Mammary epithelial cell (primary cell): ENCODE measurements around the gene SLC8A3.

Source experiments
- EZH2 ChIP-seq: IDR thresholded peaks from 2 replicates; pipeline ENCODE4 v1.6.1; 2012; ENCODE audit warnings: low read length, inconsistent platforms, borderline replicate concordance
- TF ChIP-seq, protein P1 (sequence below), 2 donors: IDR thresholded peaks in 1 of 2; conservative IDR thresholded peaks in 1 of 2; 2 replicates each; pipeline ENCODE4 v1.5.1; 2011 to 2012; ENCODE audit warnings: inconsistent platforms in 2 of 2, low read length in 2 of 2, mild to moderate bottlenecking in 2 of 2, control low read depth in 1 of 2, low read depth in 1 of 2; ENCODE audit not compliant: insufficient read depth in 1 of 2; ENCODE audit errors: extremely low read depth in 1 of 2

DNA sequence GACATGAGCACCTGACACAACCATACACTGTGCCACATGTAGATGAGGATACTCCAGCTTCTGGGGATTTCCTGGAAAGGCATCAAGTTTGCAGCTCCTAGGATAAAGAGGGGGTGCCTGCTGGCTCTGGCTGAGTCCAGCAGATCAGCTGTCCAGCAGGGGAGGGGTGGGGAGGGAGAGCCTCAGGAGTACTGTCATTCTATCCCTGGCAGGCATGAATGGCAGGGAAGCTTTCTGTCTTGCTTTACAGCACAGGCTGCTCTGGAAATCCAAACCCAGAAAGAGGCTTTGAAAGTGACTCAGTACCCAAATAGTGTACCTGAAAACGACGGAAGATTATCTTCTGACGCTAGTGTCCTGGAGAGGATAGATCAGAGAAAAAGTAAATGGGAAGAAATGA is 32.2 kb downstream of the SLC8A3 start:
- no peak for TF ChIP-seq EZH2
- TF ChIP-seq, protein P1, sequence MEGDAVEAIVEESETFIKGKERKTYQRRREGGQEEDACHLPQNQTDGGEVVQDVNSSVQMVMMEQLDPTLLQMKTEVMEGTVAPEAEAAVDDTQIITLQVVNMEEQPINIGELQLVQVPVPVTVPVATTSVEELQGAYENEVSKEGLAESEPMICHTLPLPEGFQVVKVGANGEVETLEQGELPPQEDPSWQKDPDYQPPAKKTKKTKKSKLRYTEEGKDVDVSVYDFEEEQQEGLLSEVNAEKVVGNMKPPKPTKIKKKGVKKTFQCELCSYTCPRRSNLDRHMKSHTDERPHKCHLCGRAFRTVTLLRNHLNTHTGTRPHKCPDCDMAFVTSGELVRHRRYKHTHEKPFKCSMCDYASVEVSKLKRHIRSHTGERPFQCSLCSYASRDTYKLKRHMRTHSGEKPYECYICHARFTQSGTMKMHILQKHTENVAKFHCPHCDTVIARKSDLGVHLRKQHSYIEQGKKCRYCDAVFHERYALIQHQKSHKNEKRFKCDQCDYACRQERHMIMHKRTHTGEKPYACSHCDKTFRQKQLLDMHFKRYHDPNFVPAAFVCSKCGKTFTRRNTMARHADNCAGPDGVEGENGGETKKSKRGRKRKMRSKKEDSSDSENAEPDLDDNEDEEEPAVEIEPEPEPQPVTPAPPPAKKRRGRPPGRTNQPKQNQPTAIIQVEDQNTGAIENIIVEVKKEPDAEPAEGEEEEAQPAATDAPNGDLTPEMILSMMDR (conservative IDR thresholded peaks at IDR 0.05 in 1 of 2, IDR thresholded peaks at IDR 0.05 in 1 of 2; ENCODE audit: extremely low read depth in 1 of 2, insufficient read depth in 1 of 2, low read depth in 1 of 2, low read length in 2 of 2), result no peak
